Activated CD4-positive, alpha-beta T cell treated with anti-CD3 and anti-CD28 coated beads, Interleukin-2, amount 10 ng/mL, durations not matched to agents 7 days and 5 days (primary cell): ENCODE measurements around the gene TTBK1. TPM values are rescaled to one million over a fixed set of nuclear protein-coding genes. Genes with fewer than 3 reads are reported as not detected.

Experiments used
- CTCF ChIA-PET: fragments of 350-600 bp; sonication (Branson Sonifier 250); formaldehyde crosslinking; loops from one replicate; lab custom pipeline; 2021; ENCODE audit warnings: antibody characterized with exemption; lab: Charles Lee
- POLR2A ChIA-PET: fragments of 350-600 bp; sonication (Branson Sonifier 250); formaldehyde crosslinking; loops from one replicate; lab custom pipeline; 2021; ENCODE audit warnings: antibody characterized with exemption; lab: Charles Lee
- DNase-seq: peaks from one replicate; pipeline ENCODE4 v3.0.0-alpha.2; 2020
- H3K27ac Mint-ChIP-seq: one replicate; pipeline ENCODE4 v1.8.0; 2021; ENCODE audit warnings: mild to moderate bottlenecking, moderate library complexity, mixed read lengths
- H3K27me3 Mint-ChIP-seq: one replicate; pipeline ENCODE4 v1.8.0; 2021; ENCODE audit warnings: mixed read lengths
- H3K36me3 Mint-ChIP-seq: one replicate; pipeline ENCODE4 v1.8.0; 2021; ENCODE audit warnings: low read depth, mixed read lengths
- H3K4me1 Mint-ChIP-seq: one replicate; pipeline ENCODE4 v1.8.0; 2021; ENCODE audit warnings: mixed read lengths
- H3K4me3 Mint-ChIP-seq: one replicate; pipeline ENCODE4 v1.8.0; 2021; ENCODE audit warnings: mild to moderate bottlenecking, moderate library complexity, mixed read lengths
- H3K9me3 Mint-ChIP-seq: one replicate; pipeline ENCODE4 v1.8.0; 2021; ENCODE audit warnings: mixed read lengths
- total RNA-seq, 2 experiments: library from RNA; stranded (reverse); gene quantifications; one replicate each; pipeline ENCODE4 v1.2.3, GENCODE V29; 2021

Gene TTBK1
- total RNA-seq, 2 experiments from 2014 or later = 0.07 to 0.12 TPM

DNA sequence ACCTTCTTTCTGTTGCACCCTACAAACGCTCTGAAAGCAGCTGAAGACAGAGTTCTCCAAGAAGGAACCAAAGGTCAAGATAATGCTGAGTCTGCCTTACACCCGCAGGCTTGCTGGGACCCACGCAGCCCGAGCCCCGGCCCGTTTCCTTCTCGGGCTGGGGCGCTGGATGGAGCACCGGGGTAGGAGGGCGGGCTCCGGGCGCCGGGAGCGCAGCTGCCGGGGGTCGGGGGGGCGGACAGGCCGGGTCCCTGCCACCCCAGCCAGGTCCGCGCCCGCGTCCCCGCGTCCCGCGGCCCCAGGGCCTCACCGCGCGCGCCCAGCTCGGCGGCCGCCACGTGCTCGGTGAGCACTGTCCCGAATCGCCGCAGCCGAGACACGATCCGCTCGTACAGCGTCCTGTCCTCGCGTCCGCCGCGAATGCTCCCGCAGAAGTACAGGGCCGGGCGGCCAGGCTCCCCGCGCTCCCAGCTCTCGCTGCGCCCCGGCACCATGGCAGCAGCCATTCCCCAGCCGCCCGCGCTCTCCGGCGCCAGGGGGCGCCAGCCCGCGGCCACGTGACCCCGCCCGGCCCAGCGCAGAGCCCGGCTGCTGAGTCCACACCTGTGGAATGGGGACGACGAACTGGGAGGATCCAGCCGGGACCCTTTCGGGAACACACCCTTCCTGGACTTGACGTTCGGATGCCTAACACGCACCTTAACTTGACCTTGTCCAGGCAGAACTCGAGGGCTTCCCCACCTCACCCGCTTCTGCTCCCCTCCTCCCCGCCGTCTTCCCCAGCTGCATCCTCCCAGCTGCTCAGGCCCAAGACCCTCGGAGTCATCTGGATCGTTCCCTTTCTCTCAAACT lies 14.1 kb upstream of the TTBK1 start, which contains the start of gene DNPH1:
Gene DNPH1, minus strand, starts transcription at position 531 of the 852 bp plus-strand sequence. Its CDS starts 25 bp downstream, at position 506.
- POLR2A ChIA-PET = interaction anchor here (0.6 kb wide), 1 partner anchor 609 kb away, joined by 4 read pairs; no protein-coding TSS in a partner anchor

GRCh38 chr6:43229803-43230620 lies 13.3 kb upstream of the TTBK1 start:
- Mint-ChIP-seq H3K4me1 (peaks cover 38% of the 10 kb centered on the region), H3K36me3 (peaks cover 12% of the 10 kb centered on the region), H3K27ac (peak overlapping the region; percentile 90), H3K4me3 (peak overlapping the region; percentile 78), H3K27me3 (peaks cover 8% of the 10 kb centered on the region), H3K9me3 (no peaks in the 10 kb centered on the region)
- ChIA-PET CTCF (interaction anchor here (0.6 to 3.2 kb wide), 22 partner anchors 8 to 289 kb away, joined by 3 to 21 read pairs (median 6); partner anchors contain the start of genes CUL9 and TTBK1), POLR2A (no interaction called here)
- no peak for DNase-seq

More for the DNA sequence above, 14.1 kb upstream of the TTBK1 start, which contains the start of gene DNPH1:
- peak within 1 kb of the TSS; percentile 84 for H3K4me3 Mint-ChIP-seq
- peaks cover 43% of the 10 kb centered on the region for H3K4me1 Mint-ChIP-seq
- no peaks in the 10 kb centered on the region for H3K9me3 Mint-ChIP-seq
- H3K27me3 Mint-ChIP-seq = peaks cover 8% of the 10 kb centered on the region
- peak; percentile 72 for DNase-seq
- peak within 1 kb of the TSS; percentile 91 for H3K27ac Mint-ChIP-seq
- CTCF ChIA-PET = interaction anchor here (0.6 to 3.2 kb wide), 39 partner anchors 8 to 465 kb away, joined by 3 to 21 read pairs (median 4); partner anchors contain the start of genes CUL9, LRRC73, TTBK1 and ZNF318
- H3K36me3 Mint-ChIP-seq = peaks cover 16% of the 10 kb centered on the region

DNA sequence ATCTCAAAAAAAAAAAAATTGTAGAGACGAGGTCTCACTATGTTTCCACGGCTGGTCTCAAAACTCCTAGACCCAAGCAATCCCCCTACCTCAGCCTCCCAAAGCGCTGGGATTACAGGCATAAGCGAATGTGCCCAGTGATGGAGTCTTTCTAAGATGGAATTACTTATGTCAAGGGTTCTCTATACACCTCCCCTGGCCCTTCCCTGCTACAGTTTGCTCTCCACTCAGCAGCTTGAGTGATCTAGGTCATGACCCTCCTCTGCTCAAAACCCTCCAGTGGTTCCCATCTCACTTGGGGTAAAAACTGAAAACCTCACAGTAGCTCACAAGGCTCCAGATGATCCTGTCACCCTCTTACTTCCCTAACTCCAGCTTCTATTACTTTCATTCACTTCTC lies 12.2 kb upstream of the TTBK1 start:
- Mint-ChIP-seq H3K27me3 (peaks cover 8% of the 10 kb centered on the region), H3K4me3 (no peak overlapping the region), H3K4me1 (peaks cover 28% of the 10 kb centered on the region), H3K27ac (no peak overlapping the region), H3K36me3 (peaks cover 4% of the 10 kb centered on the region), H3K9me3 (no peaks in the 10 kb centered on the region)
- ChIA-PET POLR2A (no interaction called here), CTCF (interaction anchor here (0.6 to 3.2 kb wide), 6 partner anchors 11 to 279 kb away, joined by 3 to 21 read pairs (median 4); partner anchors contain the start of gene TTBK1)
- no peak for DNase-seq

GRCh38 chr6:43231735-43232450 lies 11.4 kb upstream of the TTBK1 start:
- POLR2A ChIA-PET = no interaction called here
- no peak overlapping the region for H3K27ac Mint-ChIP-seq
- CTCF ChIA-PET = interaction anchor here (0.6 to 3.2 kb wide), 6 partner anchors 10 to 473 kb away, joined by 3 to 21 read pairs (median 4); partner anchors contain the start of gene TTBK1

DNA sequence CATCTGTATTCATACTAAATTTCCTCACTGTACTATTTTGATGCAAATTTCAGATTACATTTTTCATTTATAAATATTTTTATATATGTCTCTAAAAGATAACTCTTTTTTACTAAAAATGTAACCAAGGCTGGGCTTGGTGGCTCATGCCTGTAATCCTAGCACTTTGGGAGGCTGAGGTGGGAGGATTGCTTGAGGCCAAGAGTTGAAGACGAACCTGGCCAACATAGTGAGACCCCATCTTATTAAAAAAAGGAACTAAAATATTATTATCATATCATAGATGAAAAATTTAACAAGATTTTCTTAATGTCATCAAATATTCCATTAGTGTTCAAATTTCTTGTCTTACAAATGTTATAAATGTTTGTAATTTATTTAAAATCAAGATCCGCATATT lies 7.4 kb upstream of the TTBK1 start:
- H3K27me3 Mint-ChIP-seq = peaks cover 32% of the 10 kb centered on the region
- H3K27ac Mint-ChIP-seq = no peak overlapping the region
- CTCF ChIA-PET = no interaction called here
- DNase-seq = no peak
- H3K4me1 Mint-ChIP-seq = peaks cover 1% of the 10 kb centered on the region
- H3K36me3 Mint-ChIP-seq = no peaks in the 10 kb centered on the region
- POLR2A ChIA-PET = no interaction called here
- H3K9me3 Mint-ChIP-seq = no peaks in the 10 kb centered on the region
- no peak overlapping the region for H3K4me3 Mint-ChIP-seq

More at GRCh38 chr6:43231735-43232450, 11.4 kb upstream of the TTBK1 start:
- no peaks in the 10 kb centered on the region for H3K36me3 Mint-ChIP-seq
- no peaks in the 10 kb centered on the region for H3K9me3 Mint-ChIP-seq
- no peak for DNase-seq
- H3K4me1 Mint-ChIP-seq = peaks cover 19% of the 10 kb centered on the region
- peaks cover 11% of the 10 kb centered on the region for H3K27me3 Mint-ChIP-seq
- no peak overlapping the region for H3K4me3 Mint-ChIP-seq

- Mint-ChIP-seq H3K4me3 (no peak overlapping the region), H3K36me3 (no peaks in the 10 kb centered on the region), H3K27me3 (peaks cover 37% of the 10 kb centered on the region), H3K4me1 (peaks cover 3% of the 10 kb centered on the region), H3K27ac (no peak overlapping the region), H3K9me3 (no peaks in the 10 kb centered on the region)
- POLR2A ChIA-PET = no interaction called here
- no peak for DNase-seq
- CTCF ChIA-PET = interaction anchor here (2.0 kb wide), 1 partner anchor 10 kb away, joined by 21 read pairs; the partner anchor contains the start of gene DNPH1
These were observed 4.2 kb upstream of the TTBK1 start for GRCh38 chr6:43239054-43239453.

- no peak overlapping the region for H3K4me3 Mint-ChIP-seq
- ChIA-PET POLR2A (no interaction called here), CTCF (interaction anchor here (1.2 to 3.7 kb wide), 2 partner anchors 11 to 18 kb away, joined by 3 to 21 read pairs; partner anchors contain the start of gene DNPH1)
These were observed 2.3 kb upstream of the TTBK1 start for GRCh38 chr6:43240950-43241349.

DNA sequence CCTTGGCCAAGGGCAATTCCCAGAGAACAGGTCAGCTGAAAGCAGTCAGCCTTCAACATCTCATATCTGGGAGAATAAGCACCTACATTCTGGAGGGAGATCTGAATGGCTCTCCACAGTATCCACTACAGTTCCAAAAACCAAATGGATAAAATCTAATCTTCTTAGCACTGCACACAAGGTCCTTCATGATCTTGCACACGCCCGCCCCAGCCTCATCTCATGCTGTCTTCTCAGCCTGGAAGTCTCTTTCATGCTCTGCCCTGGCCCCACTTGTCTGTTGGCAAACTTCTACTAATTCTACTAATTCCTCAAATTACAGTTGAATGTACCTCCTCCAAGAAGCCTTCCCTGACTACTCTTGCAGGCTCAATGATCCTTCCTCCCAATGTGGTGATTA lies 1.8 kb upstream of the TTBK1 start:
- DNase-seq = no peak
- Mint-ChIP-seq H3K27ac (no peak overlapping the region), H3K27me3 (peaks cover 34% of the 10 kb centered on the region), H3K9me3 (no peaks in the 10 kb centered on the region), H3K36me3 (no peaks in the 10 kb centered on the region), H3K4me1 (peaks cover 4% of the 10 kb centered on the region), H3K4me3 (no peak overlapping the region)
- POLR2A ChIA-PET = no interaction called here
- CTCF ChIA-PET = interaction anchor here (3.7 kb wide), 1 partner anchor 11 kb away, joined by 21 read pairs; the partner anchor contains the start of gene DNPH1

More at GRCh38 chr6:43240950-43241349, 2.3 kb upstream of the TTBK1 start:
- DNase-seq = no peak
- no peak overlapping the region for H3K27ac Mint-ChIP-seq
- H3K4me1 Mint-ChIP-seq = peaks cover 3% of the 10 kb centered on the region
- H3K9me3 Mint-ChIP-seq = no peaks in the 10 kb centered on the region
- H3K36me3 Mint-ChIP-seq = no peaks in the 10 kb centered on the region
- H3K27me3 Mint-ChIP-seq = peaks cover 37% of the 10 kb centered on the region

- CTCF ChIA-PET = interaction anchor here (0.9 to 3.7 kb wide), 2 partner anchors 14 to 17 kb away, joined by 4 to 21 read pairs; partner anchors contain the start of gene DNPH1
- H3K27ac Mint-ChIP-seq = no peak overlapping the region
- DNase-seq = no peak
- peaks cover 19% of the 10 kb centered on the region for H3K4me1 Mint-ChIP-seq
- H3K4me3 Mint-ChIP-seq = no peak overlapping the region
- POLR2A ChIA-PET = no interaction called here
- H3K36me3 Mint-ChIP-seq = no peaks in the 10 kb centered on the region
- H3K9me3 Mint-ChIP-seq = no peaks in the 10 kb centered on the region
- peaks cover 27% of the 10 kb centered on the region for H3K27me3 Mint-ChIP-seq
These were observed 512 bp downstream of the TTBK1 start for GRCh38 chr6:43243664-43244321.

DNA sequence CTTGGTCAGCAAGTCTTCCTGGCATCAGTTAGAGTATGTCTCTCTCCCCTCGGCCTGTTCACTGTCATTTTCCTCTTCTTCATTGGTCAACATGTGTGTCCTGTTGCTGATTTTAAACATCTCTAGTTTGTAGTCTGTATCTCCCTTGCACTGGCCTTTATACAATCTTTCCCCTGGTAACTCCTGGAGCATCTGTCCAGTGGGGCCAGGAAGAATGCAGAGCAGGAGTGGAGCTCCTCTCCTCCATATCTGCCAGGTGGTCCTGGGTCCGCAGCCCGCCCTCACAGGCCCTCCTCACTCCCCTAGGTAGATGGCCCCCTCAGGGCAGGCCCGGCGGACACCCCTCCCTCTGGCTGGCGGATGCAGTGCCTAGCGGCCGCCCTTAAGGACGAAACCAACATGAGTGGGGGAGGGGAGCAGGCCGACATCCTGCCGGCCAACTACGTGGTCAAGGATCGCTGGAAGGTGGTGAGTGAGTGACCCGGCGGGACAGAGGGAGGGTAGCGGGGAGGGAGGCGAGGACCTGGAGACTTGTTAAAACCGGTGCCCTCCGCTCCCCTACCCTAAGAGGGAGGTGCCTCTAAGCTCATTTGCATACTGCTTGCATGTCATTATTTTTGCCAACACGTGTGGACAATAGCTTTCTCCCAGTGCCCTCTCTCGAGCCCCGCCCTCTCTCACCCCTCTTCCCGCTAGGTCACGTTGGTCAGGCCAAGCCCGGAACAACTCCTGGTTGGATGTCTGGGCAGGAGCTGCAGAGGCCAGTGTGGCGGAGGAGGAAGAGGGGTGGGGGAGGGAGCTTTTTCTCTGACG lies 3.2 kb downstream of the TTBK1 start:
- CTCF ChIA-PET = interaction anchor here (0.6 to 3.6 kb wide), 4 partner anchors 17 to 137 kb away, joined by 3 to 15 read pairs (median 4); partner anchors contain the start of gene DNPH1

More for the DNA sequence above, 3.2 kb downstream of the TTBK1 start:
- peak overlapping the region; percentile 71 for H3K4me3 Mint-ChIP-seq
- H3K36me3 Mint-ChIP-seq = no peaks in the 10 kb centered on the region
- H3K4me1 Mint-ChIP-seq = peaks cover 25% of the 10 kb centered on the region
- POLR2A ChIA-PET = no interaction called here
- no peaks in the 10 kb centered on the region for H3K9me3 Mint-ChIP-seq
- peak overlapping the region; percentile 82 for H3K27ac Mint-ChIP-seq
- H3K27me3 Mint-ChIP-seq = peaks cover 21% of the 10 kb centered on the region
- no peak for DNase-seq
